Non-pigmented ciliary epithelial cell (primary cell): Measurements from ENCODE around the gene CTXND2.
A peak's percentile ranks its signal among the peaks of the same experiment; 100 is the strongest.
"Not testable (repeated sequence)": the region's sequence is repeated elsewhere in the genome, so short reads cannot be mapped to it uniquely, and the experiment has no call there.

Experiments used
- DNase-seq: peaks from one replicate; pipeline ENCODE4 v3.0.0-alpha.2; 2010; ENCODE audit warnings: low read depth

Gene CTXND2

DNA sequence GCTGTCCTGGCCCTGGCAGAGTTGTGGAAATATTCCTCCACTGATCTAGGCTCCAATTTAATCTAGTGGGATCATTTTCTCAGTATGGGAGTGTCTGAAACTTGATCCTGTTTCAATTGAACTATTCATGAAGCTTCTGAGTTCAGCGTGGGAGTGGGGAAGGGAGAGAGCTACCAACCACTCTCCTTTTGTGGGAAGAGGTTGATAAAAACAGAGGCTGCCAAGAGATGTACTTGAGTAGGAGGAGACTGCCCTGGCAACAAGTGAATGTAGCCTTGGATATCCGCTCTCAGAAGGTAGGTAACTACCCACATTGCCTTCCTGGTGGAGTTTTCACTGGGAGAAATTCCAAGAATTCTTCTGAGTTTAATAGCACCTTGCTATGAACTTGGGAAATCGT, at the start of gene CTXND2:
TSS of gene CTXND2 (plus strand) at position 119 of the 400 bp plus-strand sequence. CDS start 25,179 bp downstream, outside the sequence.
- no peak for DNase-seq

DNA sequence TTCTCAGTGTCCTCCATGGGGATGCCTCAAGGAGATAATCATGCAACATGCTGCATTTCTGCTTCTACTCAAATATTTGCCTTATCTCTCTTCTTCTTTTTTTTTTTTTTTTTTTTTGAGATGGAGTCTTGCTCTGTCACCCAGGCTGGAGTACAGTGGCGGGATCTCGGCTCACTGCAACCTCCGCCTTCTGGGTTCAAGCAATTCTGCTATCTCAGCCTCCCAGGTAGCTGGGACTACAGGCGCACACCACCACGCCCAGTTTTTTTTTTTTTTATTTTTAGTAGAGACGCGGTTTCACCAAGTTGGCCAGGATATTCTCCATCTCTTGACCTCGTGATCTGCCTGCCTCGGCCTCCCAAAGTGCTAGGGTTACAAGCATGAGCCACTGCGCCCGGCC, 46.1 kb upstream of the CTXND2 start:
- DNase-seq = not testable (repeated sequence)

- DNase-seq = no peak
Observed at GRCh38 chr1:150841626-150842025, 45.3 kb upstream of the CTXND2 start.

DNA sequence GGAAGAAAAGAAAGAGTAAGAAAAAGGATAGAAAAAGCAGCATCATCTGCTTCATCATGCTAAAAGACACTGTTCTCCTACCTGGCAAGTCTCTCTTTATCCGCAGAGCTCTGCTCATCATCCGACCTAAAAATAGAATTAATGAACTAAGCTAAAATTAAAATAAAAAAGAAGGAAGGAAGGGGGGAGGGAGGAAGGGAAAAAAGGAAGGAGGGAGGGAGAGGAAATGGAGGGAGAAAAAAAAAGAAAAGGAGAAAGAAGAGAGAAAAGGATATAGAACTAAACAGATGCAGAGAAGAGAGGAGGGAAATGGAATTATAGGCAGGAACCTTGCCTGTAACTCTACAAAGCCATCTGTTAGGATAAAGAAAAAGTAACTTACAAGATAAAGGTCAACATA, 44.6 kb upstream of the CTXND2 start:
- DNase-seq = no peak

DNA sequence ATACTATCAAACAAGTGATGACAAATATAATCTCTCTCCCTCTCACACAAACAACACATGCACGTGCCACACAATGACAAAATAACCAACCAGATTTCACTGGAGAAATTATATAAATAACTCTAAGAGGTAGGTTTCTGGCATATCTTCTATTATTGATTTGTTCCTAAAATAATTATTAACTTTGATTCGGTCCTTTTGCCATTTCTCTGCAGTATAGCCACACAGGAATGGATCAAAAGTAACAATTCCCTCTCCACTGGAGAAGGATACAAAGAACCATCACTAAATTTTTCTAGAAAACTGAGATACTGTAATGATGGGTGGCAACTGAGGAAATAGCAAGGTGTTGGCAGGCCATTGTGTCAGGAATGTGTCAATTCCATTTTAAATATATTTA, 44.0 kb upstream of the CTXND2 start:
- no peak for DNase-seq

DNA sequence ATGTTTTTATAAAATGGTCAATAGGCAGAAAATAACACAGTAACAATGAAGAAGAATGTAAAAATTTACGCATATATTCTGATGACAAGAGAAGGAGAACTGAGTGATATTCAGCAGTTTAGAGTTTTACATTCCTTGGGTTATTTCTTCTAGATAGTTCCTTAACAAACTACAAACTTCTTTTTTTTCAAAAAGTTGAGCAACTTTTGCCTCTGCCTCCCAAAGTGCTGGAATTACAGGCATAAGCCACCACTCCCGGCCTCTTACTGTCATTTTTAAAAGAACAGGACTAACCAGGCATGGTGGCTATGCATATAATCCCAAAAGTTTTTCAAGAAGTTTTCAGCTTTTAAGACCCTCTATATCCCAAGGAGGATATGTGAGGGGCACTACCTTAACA, 43.5 kb upstream of the CTXND2 start:
- no peak for DNase-seq

DNA sequence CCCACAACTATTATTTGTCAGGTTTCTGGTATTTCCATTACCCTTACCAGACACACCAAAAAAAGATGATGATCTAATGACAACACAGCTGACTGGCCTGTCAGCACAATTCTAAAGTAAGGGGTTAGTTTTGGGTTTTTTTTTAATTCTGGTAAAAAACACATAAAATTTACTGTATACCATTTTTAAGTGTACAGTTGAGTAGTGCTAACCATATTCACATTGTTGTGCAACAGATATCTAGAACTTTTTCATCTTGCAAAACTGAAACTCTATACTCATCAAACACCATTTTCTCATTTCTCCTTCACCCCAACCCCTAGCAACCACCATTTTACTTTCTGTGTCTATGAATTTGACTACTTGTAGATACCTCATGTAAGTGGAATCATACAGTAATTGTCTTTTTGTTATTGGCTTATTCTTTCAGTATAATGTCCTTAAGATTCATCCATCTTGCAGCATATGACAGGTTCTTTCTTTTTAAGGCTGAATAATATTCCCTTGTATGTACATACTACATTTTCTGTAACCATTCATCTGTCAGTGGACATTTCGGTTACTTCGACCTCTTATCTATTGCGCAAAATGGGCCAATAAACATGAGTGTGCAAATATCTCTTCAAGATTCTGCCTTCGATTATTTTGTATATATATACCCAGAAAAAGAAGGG, 40.3 kb upstream of the CTXND2 start:
- no peak for DNase-seq

- DNase-seq = not testable (repeated sequence)
Observed at GRCh38 chr1:150850801-150851362, 36.1 kb upstream of the CTXND2 start.

- DNase-seq = not testable (repeated sequence)
Observed at GRCh38 chr1:150852734-150853133, 34.2 kb upstream of the CTXND2 start.

- DNase-seq = no peak
Observed at GRCh38 chr1:150863724-150864123, 23.2 kb upstream of the CTXND2 start.

DNA sequence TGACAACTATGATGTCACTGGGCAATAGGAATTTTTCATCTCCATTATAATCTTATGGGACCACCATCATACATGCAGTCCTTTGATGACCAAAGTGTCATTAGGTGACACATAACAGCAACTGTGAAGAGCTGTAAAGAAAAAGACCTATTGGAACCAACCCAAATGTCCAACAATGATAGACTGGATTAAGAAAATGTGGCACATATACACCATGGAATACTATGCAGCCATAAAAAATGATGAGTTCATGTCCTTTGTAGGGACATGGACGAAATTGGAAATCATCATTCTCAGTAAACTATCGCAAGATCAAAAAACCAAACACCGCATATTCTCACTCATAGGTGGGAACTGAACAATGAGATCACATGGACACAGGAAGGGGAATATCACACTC, 22.7 kb upstream of the CTXND2 start:
- not testable (repeated sequence) for DNase-seq

DNA sequence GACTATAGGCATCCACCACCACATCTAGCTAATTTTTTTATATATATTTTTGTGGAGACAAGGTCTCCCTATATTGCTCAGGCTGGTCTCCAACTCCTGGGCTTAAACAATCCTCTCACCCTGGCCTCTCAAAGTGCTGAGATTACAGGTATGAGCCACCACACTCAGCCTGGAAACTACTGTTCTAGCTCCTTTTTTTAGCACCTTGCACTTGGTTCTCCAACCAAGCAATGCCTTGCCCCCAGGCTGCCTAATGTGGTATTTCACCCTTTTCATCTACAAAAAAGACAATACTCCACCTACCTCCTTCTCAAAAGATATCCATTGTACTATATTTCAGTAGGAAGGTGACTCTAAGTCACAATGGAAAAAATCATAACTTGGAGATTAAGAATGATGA, 17.3 kb upstream of the CTXND2 start:
- no peak for DNase-seq

DNA sequence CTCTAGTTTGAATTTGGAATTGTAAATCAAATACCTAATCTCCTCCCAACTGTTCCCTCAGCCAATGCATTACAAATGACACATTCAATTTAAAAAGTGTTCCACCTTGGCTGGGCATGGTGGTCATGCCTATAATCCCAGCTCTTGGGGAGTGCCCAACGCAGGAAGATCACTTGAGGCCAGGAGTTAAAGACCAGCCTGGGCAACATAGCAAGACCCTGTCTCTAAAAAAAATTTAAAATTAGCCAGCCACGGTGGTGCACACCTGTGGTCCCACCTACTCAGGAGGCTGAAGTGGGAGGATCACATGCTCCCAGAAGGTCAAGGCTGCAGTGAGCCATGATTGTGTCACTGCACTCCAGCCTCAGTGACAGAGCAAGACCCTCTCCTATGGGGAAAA, 14.4 kb upstream of the CTXND2 start:
- DNase-seq = no peak

GRCh38 chr1:150873521-150873920, 13.4 kb upstream of the CTXND2 start:
- DNase-seq = no peak

DNA sequence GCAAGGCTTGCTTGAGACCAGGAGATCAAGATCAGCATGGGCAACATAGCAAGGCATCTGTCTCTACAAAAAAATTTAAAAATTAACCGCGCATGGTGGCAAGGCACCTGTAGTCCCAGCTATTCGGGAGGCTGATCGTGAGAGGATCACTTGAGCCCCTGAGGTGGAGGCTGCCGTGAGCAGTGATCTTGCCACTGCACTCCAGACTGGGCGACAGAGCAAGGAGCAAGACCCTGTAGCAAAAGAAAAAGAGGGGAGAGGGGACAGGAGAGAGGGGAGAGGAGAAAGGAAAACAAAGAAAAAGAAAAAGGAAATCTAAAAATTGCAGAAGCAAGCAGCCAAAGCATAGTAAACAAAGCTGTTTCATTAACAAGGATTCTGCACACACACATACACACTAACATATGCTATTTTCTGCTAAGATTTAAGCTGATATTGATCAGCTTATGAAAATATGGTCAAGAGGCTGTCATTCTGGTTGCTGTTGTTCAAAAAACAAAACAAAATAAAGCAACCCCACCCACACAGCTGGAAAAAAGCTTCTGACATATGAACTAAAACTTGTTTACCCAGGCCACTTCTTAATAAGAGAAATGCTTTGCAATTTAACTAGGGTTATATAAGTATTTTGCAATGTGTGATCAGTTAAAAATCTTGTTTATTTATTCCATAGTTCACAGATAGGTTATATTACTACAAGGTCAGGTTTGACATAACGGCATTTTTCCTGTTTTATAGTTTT, 12.3 kb upstream of the CTXND2 start:
- DNase-seq = no peak

DNA sequence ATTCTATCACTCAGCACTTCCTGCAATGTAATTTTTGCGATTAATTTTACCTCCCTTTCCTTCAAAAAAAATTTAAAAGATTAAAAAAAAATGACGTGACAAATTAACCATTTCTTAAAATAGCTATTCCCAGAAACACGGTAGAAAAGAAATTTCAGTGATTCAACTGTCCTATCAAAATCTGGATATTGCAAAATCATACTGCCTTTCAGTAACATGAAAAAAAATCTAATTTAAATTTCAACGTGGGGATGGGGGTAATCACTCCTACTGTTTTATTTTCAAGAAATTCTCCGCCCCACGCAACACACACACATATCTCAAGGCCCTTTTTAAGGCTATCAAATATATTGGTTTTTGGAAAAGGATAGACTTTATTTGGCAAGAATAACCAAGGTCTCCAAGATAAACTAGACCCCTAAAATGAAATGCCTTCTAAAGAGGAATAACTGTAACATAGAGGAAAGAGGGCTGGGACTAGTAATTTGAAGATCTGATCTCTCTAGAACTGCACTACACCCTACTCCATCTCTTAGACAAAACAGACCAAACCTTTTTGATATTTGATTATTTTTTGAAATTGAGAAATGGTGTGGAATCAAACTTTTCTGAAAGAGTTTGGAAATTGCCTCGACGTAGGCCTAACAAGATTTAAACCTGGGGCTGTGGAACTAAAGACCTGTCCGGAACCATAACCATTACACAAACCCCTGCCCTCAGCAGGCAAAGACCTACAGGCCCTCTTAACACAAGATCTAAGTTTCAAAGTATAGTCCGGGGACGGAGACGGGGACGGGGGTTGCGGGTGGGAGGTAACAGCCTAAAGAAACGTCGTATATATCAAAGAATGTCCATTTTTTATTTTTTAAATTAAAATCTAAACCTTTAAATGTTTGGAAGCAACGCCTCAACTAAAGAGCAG, 11.5 kb upstream of the CTXND2 start:
- no peak for DNase-seq

GRCh38 chr1:150876119-150876454, 10.8 kb upstream of the CTXND2 start:
- DNase-seq = no peak

GRCh38 chr1:150878931-150879330, 8.0 kb upstream of the CTXND2 start:
- not testable (repeated sequence) for DNase-seq

DNA sequence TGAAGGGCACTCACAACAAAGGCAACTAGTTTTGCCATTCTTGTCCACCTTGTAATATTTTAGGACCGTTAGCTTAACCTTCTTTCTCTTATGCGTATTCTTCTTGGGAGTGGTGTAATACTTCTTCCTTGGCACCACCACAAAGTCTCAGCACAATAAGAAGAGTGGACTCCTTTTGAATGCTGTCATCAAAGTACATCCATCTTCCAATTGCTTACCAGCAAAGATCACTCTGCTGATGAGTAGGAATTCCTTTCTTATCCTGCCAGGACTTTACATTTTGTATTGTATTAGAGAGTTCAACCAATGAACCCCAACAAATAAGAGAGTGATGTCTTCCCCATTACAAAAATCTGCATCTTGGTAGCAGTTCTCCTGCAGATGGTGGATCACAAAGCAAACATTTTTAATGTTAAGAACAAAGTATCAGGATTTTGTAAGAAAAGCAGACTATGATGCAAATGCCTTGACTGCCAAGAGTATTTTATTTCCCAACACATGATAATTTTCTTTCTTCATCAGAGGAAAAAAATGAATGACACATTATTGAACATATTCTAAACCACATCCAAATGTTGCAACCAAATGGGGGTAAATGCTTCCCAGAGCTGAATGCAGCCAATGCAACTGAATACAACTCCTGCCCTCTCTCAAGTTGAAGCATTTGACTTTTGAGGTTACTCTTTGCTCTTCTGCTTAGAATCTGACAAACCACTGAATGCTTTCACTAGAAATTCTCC, 5.4 kb upstream of the CTXND2 start:
- DNase-seq = peak; percentile 72

GRCh38 chr1:150883121-150883520, 3.8 kb upstream of the CTXND2 start:
- DNase-seq = not testable (repeated sequence)

GRCh38 chr1:150888727-150889126, 1.8 kb downstream of the CTXND2 start:
- no peak for DNase-seq

GRCh38 chr1:150890033-150890416, 3.1 kb downstream of the CTXND2 start:
- no peak for DNase-seq
